GM23248 (cell line): ENCODE data around the gene CCDC18. TPM values are rescaled to one million over a fixed set of nuclear protein-coding genes. Genes with fewer than 3 reads are reported as not detected.

Experiments
- DNase-seq: peaks from one replicate; pipeline ENCODE4 v3.0.0-alpha.2; 2015
- H2AFZ ChIP-seq: fragments of 200-600 bp; sonication (generic); 2 replicates; pipeline ENCODE4 v1.6.1; 2016; ENCODE audit warnings: antibody characterized with exemption
- H3F3A ChIP-seq: fragments of 200-600 bp; sonication (generic); 2 replicates; pipeline ENCODE4 v1.6.1; 2016; ENCODE audit warnings: mild to moderate bottlenecking, antibody characterized with exemption, mixed run types; ENCODE audit not compliant: insufficient read depth
- H3K27ac ChIP-seq: fragments of 200-600 bp; sonication (generic); 2 replicates; pipeline ENCODE4 v1.5.1; 2016; ENCODE audit warnings: mild to moderate bottlenecking
- H3K27me3 ChIP-seq: fragments of 200-600 bp; sonication (generic); replicated peaks from 2 replicates; pipeline ENCODE4 v1.6.1; 2016; ENCODE audit warnings: mild to moderate bottlenecking; ENCODE audit not compliant: insufficient read depth
- H3K36me3 ChIP-seq: fragments of 200-600 bp; sonication (generic); 2 replicates; pipeline ENCODE4 v1.6.1; 2016; ENCODE audit warnings: low read depth, mild to moderate bottlenecking
- H3K4me1 ChIP-seq: fragments of 200-600 bp; sonication (generic); 2 replicates; pipeline ENCODE4 v1.6.1; 2016; ENCODE audit warnings: mild to moderate bottlenecking; ENCODE audit not compliant: insufficient read depth
- H3K4me2 ChIP-seq: fragments of 200-600 bp; sonication (generic); one replicate; pipeline ENCODE4 v1.6.1; 2016; ENCODE audit warnings: mild to moderate bottlenecking; ENCODE audit not compliant: unreplicated experiment
- H3K4me3 ChIP-seq: fragments of 200-600 bp; sonication (generic); 2 replicates; pipeline ENCODE4 v1.5.1; 2016; ENCODE audit warnings: mild to moderate bottlenecking
- H3K79me2 ChIP-seq: fragments of 200-600 bp; sonication (generic); 2 replicates; pipeline ENCODE4 v1.6.1; 2016; ENCODE audit warnings: mild to moderate bottlenecking; ENCODE audit not compliant: insufficient read depth
- H3K9ac ChIP-seq: fragments of 200-600 bp; sonication (generic); 2 replicates; pipeline ENCODE4 v1.6.1; 2016; ENCODE audit warnings: mild to moderate bottlenecking
- H3K9me2 ChIP-seq: fragments of 200-600 bp; sonication (generic); 2 replicates; pipeline ENCODE4 v1.6.1; 2016; ENCODE audit warnings: mixed run types, mild to moderate bottlenecking, moderate library complexity; ENCODE audit not compliant: insufficient read depth
- H3K9me3 ChIP-seq: fragments of 200-600 bp; sonication (generic); one replicate; pipeline ENCODE4 v1.6.1; 2017; ENCODE audit warnings: low read depth
- H4K20me1 ChIP-seq: fragments of 200-600 bp; sonication (generic); 2 replicates; pipeline ENCODE4 v1.6.0; 2016; ENCODE audit not compliant: insufficient read depth
- EZH2 ChIP-seq: fragments of 200-600 bp; sonication (generic); IDR thresholded peaks from 2 replicates; pipeline ENCODE4 v1.6.1; 2018; ENCODE audit warnings: antibody characterized with exemption, mild to moderate bottlenecking; ENCODE audit not compliant: insufficient read depth, poor library complexity, severe bottlenecking
- EZH2phosphoT487 ChIP-seq: fragments of 200-600 bp; sonication (generic); IDR thresholded peaks from 2 replicates; pipeline ENCODE4 v1.6.1; 2018; ENCODE audit warnings: antibody characterized with exemption, moderate library complexity, mild to moderate bottlenecking, low read depth; ENCODE audit not compliant: insufficient read depth
- WGBS, 2 experiments: methylation state at CpG; one replicate each; pipeline ENCODE4 v1.1.6; 2015 to 2017; ENCODE audit warnings: low lambda C conversion rate in 2 of 2, low coverage in 1 of 2; ENCODE audit errors: missing lambda C conversion rate in 2 of 2; 5-methylcytosine and 5-hydroxymethylcytosine counted together
- in situ Hi-C: fragments of 300-500 bp; cut with MboI; formaldehyde crosslinking; loops from 2 replicates; pipeline ENCODE4 v1.15.0; 2020
- polyA plus RNA-seq: library from polyadenylated mRNA; unstranded; fragments of >200 nt; fragmentation: Nextera tagmentation; extraction: Ambion mirVana; gene quantifications from 2 replicates; pipeline ENCODE4 v1.2.1, GENCODE V29; 2016
- total RNA-seq: library from RNA; depleted of rRNA; stranded (reverse); fragments of >200 nt; shearing (Covaris generic); gene quantifications from 2 replicates; pipeline ENCODE4 v1.2.3, GENCODE V29; 2014

Gene CCDC18
- total and polyA plus RNA-seq, 2 experiments from 2014 or later: 5.7 to 7.8 TPM

GRCh38 chr1:93317207-93317606 is 136.7 kb downstream of the CCDC18 start:
- H3F3A ChIP-seq: no peaks in the 10 kb centered on the region
- H3K79me2 ChIP-seq: no peaks in the 10 kb centered on the region
- no peak overlapping the region for H3K9ac ChIP-seq
- H3K27me3 ChIP-seq: no peaks in the 10 kb centered on the region
- no peak overlapping the region for H3K4me3 ChIP-seq
- no peak overlapping the region for H2AFZ ChIP-seq
- DNase-seq: no peak
- no peaks in the 10 kb centered on the region for H4K20me1 ChIP-seq
- H3K9me2 ChIP-seq: no peaks in the 10 kb centered on the region
- no peak overlapping the region for H3K27ac ChIP-seq
- H3K36me3 ChIP-seq: no peaks in the 10 kb centered on the region
- no peak for TF ChIP-seq EZH2
- TF ChIP-seq EZH2phosphoT487: no peak
- H3K4me1 ChIP-seq: no peaks in the 10 kb centered on the region
- no peaks in the 10 kb centered on the region for H3K9me3 ChIP-seq
- WGBS, 2 experiments: 61 to 65% methylated on average over 2 of the region's 2 CpGs
- in situ Hi-C loops: loop anchor here (25.0 kb wide), 1 partner anchor 520 kb away; no protein-coding TSS in a partner anchor
- no peak overlapping the region for H3K4me2 ChIP-seq

- no peaks in the 10 kb centered on the region for H3K4me1 ChIP-seq
Measured at GRCh38 chr1:93317943-93318342, 137.4 kb downstream of the CCDC18 start.

GRCh38 chr1:93321720-93322119 is 141.2 kb downstream of the CCDC18 start:
- Histone ChIP-seq H2AFZ (no peak overlapping the region), H3K79me2 (no peaks in the 10 kb centered on the region), H3K9ac (no peak overlapping the region), H3K9me3 (no peaks in the 10 kb centered on the region), H3K9me2 (no peaks in the 10 kb centered on the region), H3K4me1 (peaks cover 16% of the 10 kb centered on the region), H3K36me3 (no peaks in the 10 kb centered on the region), H3K27ac (no peak overlapping the region), H3K4me3 (no peak overlapping the region), H3K4me2 (no peak overlapping the region), H4K20me1 (no peaks in the 10 kb centered on the region), H3F3A (peaks cover 16% of the 10 kb centered on the region), H3K27me3 (no peaks in the 10 kb centered on the region)
- WGBS, 2 experiments: 97 to 98% methylated on average over 1 of the region's 1 CpG
- TF ChIP-seq EZH2: no peak
- TF ChIP-seq EZH2phosphoT487: no peak
- in situ Hi-C loops: loop anchor here (25.0 kb wide), 1 partner anchor 516 kb away; no protein-coding TSS in a partner anchor
- DNase-seq: no peak

More at GRCh38 chr1:93317943-93318342, 137.4 kb downstream of the CCDC18 start:
- TF ChIP-seq EZH2phosphoT487 (no peak), EZH2 (no peak)
- no peak for DNase-seq
- H3K9me2 ChIP-seq: no peaks in the 10 kb centered on the region
- H3K9me3 ChIP-seq: no peaks in the 10 kb centered on the region
- H3K79me2 ChIP-seq: no peaks in the 10 kb centered on the region
- H2AFZ ChIP-seq: no peak overlapping the region
- H3F3A ChIP-seq: no peaks in the 10 kb centered on the region
- in situ Hi-C loops: loop anchor here (25.0 kb wide), 1 partner anchor 519 kb away; no protein-coding TSS in a partner anchor
- H4K20me1 ChIP-seq: no peaks in the 10 kb centered on the region
- 96 to 98% methylated on average over 2 of the region's 2 CpGs for WGBS, 2 experiments
- H3K4me3 ChIP-seq: no peak overlapping the region
- H3K4me2 ChIP-seq: no peak overlapping the region
- no peaks in the 10 kb centered on the region for H3K27me3 ChIP-seq
- H3K27ac ChIP-seq: no peak overlapping the region
- no peaks in the 10 kb centered on the region for H3K36me3 ChIP-seq
- no peak overlapping the region for H3K9ac ChIP-seq

- Histone ChIP-seq H2AFZ (no peak overlapping the region), H3K4me3 (no peak overlapping the region), H3K9me3 (no peaks in the 10 kb centered on the region), H4K20me1 (no peaks in the 10 kb centered on the region), H3K9me2 (no peaks in the 10 kb centered on the region), H3K36me3 (no peaks in the 10 kb centered on the region), H3K4me1 (peaks cover 16% of the 10 kb centered on the region), H3K4me2 (no peak overlapping the region), H3F3A (peaks cover 16% of the 10 kb centered on the region), H3K27me3 (no peaks in the 10 kb centered on the region), H3K27ac (no peak overlapping the region), H3K9ac (no peak overlapping the region), H3K79me2 (no peaks in the 10 kb centered on the region)
- TF ChIP-seq EZH2 (no peak), EZH2phosphoT487 (no peak)
- in situ Hi-C loops: loop anchor here (25.0 kb wide), 1 partner anchor 515 kb away; no protein-coding TSS in a partner anchor
- 97% methylated on average over 3 of the region's 3 CpGs for WGBS, 2 experiments
- no peak for DNase-seq
Measured at GRCh38 chr1:93322349-93322748, 141.8 kb downstream of the CCDC18 start.
